Left ventricle myocardium inferior (tissue), 1 donor: ENCODE measurements around the gene ATF3. TPM values are rescaled to one million over a fixed set of nuclear protein-coding genes. Genes with fewer than 3 reads are reported as not detected.

Experiments
- DNase-seq: peaks from one replicate; pipeline ENCODE4 v3.0.0-alpha.2; 2020
- H3K27ac ChIP-seq: fragments of 200-600 bp; replicated peaks from 2 replicates; pipeline ENCODE4 v1.8.0; 2021
- H3K27me3 ChIP-seq: fragments of 200-600 bp; 2 replicates; pipeline ENCODE4 v1.8.0; 2021; ENCODE audit warnings: low read depth
- H3K36me3 ChIP-seq: fragments of 200-600 bp; 2 replicates; pipeline ENCODE4 v1.8.0; 2021
- H3K4me1 ChIP-seq: fragments of 200-600 bp; 2 replicates; pipeline ENCODE4 v1.8.0; 2021
- H3K4me3 ChIP-seq: fragments of 200-600 bp; 2 replicates; pipeline ENCODE4 v1.8.0; 2021; ENCODE audit warnings: mild to moderate bottlenecking, moderate library complexity
- H3K9me3 ChIP-seq: fragments of 200-600 bp; replicated peaks from 2 replicates; pipeline ENCODE4 v1.8.0; 2021
- CTCF ChIP-seq: fragments of 200-600 bp; IDR thresholded peaks from 2 replicates; pipeline ENCODE4 v1.8.0; 2021; ENCODE audit warnings: antibody characterized with exemption, mild to moderate bottlenecking, borderline replicate concordance
- intact Hi-C: fragments of 100-400 bp; cut with micrococcal nuclease; formaldehyde crosslinking; loops from one replicate; pipeline ENCODE4 v1.11.0; 2022
- total RNA-seq: library from RNA; stranded (reverse); fragmentation: NEBNext Ultra II Directional; extraction: Animal tissue kit (Norgen Biotek cat#: 25700); gene quantifications from one replicate; pipeline ENCODE4 v1.2.1, GENCODE V29; 2021
- donor health status: DM: no; HTN: yes; CAD: no; lungs with severe emphysema.

Gene ATF3
- total RNA-seq, 1 donor from 2014 or later: 20.0 TPM

DNA sequence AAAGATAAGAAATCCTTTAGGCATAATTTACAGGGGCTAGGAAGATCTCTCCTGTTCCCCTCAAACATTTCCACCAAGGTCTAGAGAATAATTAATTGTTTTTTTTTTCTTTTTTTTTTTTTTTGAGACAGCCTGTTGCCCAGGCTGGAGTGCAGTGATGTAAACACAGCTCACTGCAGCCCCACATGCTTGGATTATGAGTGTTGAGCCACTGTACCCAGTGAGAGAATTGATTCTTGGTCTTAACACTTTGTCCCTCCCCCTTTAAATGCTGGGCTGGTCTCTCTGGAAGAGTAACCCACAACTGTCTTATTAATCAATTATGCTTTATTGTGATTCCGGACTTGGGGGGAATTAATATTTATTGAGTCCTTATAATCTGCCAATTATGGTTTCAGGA, 33.4 kb downstream of the ATF3 start:
- Histone ChIP-seq H3K27ac (no peak overlapping the region), H3K4me1 (peaks cover 39% of the 10 kb centered on the region), H3K36me3 (no peaks in the 10 kb centered on the region), H3K9me3 (peaks cover 10% of the 10 kb centered on the region), H3K27me3 (no peaks in the 10 kb centered on the region), H3K4me3 (no peak overlapping the region)
- intact Hi-C loops: no loop called here
- TF ChIP-seq CTCF: no peak
- no peak for DNase-seq

GRCh38 chr1:212643877-212644276, 35.3 kb downstream of the ATF3 start:
- intact Hi-C loops: no loop called here
- no peaks in the 10 kb centered on the region for H3K27me3 ChIP-seq
- peaks cover 10% of the 10 kb centered on the region for H3K9me3 ChIP-seq
- H3K4me3 ChIP-seq: no peak overlapping the region
- no peaks in the 10 kb centered on the region for H3K36me3 ChIP-seq
- no peak overlapping the region for H3K27ac ChIP-seq
- H3K4me1 ChIP-seq: peaks cover 20% of the 10 kb centered on the region
- no peak for DNase-seq
- no peak for TF ChIP-seq CTCF

GRCh38 chr1:212644866-212645545, 36.4 kb downstream of the ATF3 start:
- intact Hi-C loops: no loop called here
- peaks cover 10% of the 10 kb centered on the region for H3K9me3 ChIP-seq
- no peaks in the 10 kb centered on the region for H3K27me3 ChIP-seq
- no peak overlapping the region for H3K27ac ChIP-seq
- H3K4me3 ChIP-seq: no peak overlapping the region
- TF ChIP-seq CTCF: no peak
- H3K36me3 ChIP-seq: no peaks in the 10 kb centered on the region
- DNase-seq: no peak
- H3K4me1 ChIP-seq: peaks cover 9% of the 10 kb centered on the region

DNA sequence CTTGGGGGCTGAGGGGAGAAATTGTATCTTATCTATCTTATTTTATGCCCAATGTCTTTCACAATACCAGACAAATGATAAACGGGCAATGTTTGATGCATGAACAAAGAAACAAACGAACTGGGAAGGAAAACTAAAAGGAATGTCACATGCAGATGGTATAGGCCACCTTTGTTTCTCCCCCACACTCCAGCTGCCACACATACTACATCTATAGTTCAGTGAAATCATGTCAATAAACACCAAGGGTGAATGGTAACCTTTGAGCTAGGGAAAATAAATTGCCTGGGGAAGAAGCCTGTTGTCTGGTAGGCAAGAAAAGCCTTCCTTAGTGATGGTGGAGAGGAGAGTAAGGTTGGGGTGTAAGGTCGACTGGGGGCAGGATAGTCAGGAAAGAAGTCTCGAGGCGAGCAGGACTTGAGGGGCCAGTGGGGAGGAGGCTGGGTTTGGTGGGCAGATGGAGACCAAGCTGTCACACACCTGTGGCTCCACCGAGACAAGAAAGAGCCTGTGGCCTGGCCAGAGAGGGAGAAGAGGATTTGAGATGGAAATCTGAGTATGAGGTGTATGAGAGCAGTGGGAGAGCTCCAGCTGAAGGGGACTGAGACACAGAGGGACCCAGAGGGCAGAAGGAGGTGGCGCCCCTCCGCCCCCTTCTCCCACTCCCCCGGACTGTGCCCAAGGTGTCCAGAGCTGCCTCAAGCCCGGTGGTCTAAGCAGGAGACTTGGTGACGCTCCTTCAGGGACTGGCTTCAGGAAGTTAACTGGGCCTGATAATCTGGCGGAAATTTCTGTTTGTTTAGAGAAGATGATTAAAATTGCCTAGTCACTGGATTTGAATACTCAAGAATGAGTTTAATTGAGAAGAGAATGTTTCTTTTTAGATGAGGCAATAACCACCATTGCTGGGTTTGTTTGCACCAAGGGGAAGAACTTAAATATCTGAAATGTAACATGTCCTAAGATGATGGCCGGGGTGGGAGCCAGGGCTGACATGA, 37.3 kb downstream of the ATF3 start:
- H3K9me3 ChIP-seq: peaks cover 2% of the 10 kb centered on the region
- TF ChIP-seq CTCF: no peak
- no peak overlapping the region for H3K27ac ChIP-seq
- intact Hi-C loops: no loop called here
- peaks cover 6% of the 10 kb centered on the region for H3K4me1 ChIP-seq
- no peaks in the 10 kb centered on the region for H3K27me3 ChIP-seq
- DNase-seq: no peak
- no peaks in the 10 kb centered on the region for H3K36me3 ChIP-seq
- no peak overlapping the region for H3K4me3 ChIP-seq

DNA sequence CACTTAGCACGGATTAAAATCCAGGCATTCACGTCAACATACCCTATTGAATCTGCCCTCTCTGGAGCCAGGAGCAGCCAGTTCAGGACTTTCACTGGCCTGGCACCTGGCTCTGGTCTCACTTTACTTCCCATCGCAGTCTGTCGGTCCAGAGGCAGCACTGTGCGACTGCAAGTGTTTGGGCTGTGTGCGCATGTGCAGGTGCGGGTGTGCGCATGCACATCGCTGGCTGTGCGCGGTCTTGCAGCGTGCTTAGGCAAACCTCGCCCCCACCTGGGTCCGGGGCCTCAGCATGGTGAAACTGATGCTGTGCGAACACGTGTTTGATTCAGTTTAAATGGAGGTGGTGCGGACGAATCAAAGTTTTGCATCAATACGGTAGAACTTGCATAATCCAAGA, 38.0 kb downstream of the ATF3 start:
- Histone ChIP-seq H3K27ac (no peak overlapping the region), H3K4me1 (peaks cover 8% of the 10 kb centered on the region), H3K36me3 (no peaks in the 10 kb centered on the region), H3K9me3 (no peaks in the 10 kb centered on the region), H3K4me3 (no peak overlapping the region), H3K27me3 (no peaks in the 10 kb centered on the region)
- no peak for TF ChIP-seq CTCF
- intact Hi-C loops: no loop called here
- no peak for DNase-seq
